ENCODE measurements around the gene SUCLA2. TPM values are rescaled to one million over a fixed set of nuclear protein-coding genes. Genes with fewer than 3 reads are reported as not detected.

The SUCLA2 gene
- total RNA-seq, 1 experiment from 2014 or later: 53.9 TPM

DNA sequence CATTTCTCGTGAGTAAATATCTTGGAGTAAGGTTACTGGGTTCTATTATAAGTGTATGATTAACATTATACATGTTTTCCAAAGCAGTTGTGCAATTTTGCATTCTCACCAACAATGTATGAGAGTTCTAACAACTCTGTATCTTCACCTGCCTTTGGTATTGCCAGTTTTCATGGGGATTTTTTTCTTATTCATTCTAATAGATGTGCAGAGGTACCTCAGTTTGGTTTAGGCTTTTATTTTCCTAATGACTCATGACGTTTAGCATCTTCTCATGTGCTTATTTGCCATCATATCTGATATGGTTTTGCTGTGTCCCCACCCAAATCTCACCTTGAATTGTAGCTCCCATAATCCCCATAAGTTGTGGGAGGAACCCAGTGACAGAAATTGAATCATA lies 28.8 kb upstream of the SUCLA2 start:
- Histone ChIP-seq H3K14ac (ENCODE audit: insufficient read depth, low read length) (no peak overlapping the region), H4K8ac (replicated peaks; ENCODE audit: insufficient read length, low read depth, low read length) (no peak overlapping the region), H3K23ac (ENCODE audit: insufficient read length, low read depth, low read length) (no peak overlapping the region), H4K91ac (ENCODE audit: insufficient read length, low read depth, low read length) (no peak overlapping the region), H3K9ac (ENCODE audit: extremely low read depth, insufficient read length, low read length) (no peak overlapping the region), H3K23me2 (ENCODE audit: insufficient read length, low read depth, low read length, poor library complexity, severe bottlenecking) (no peaks in the 10 kb centered on the region), H4K20me1 (ENCODE audit: control insufficient read depth, insufficient read depth, insufficient read length) (no peaks in the 10 kb centered on the region), H4K5ac (ENCODE audit: insufficient read length, low read depth, low read length) (no peak overlapping the region), H2AFZ (ENCODE audit: low read length) (no peak overlapping the region), H3T11ph (ENCODE audit: low read length) (no peak overlapping the region), H3K56ac (ENCODE audit: insufficient read length, low read depth, low read length) (no peak overlapping the region), H3K27ac (ENCODE audit: insufficient read length, low read depth, low read length) (no peak overlapping the region), H3K9me3 (ENCODE audit: control insufficient read depth, low read depth, low read length) (peaks cover 24% of the 10 kb centered on the region), H3K4me2 (ENCODE audit: insufficient read depth, insufficient read length, low read length) (no peak overlapping the region), H2BK15ac (ENCODE audit: low read depth, low read length) (no peak overlapping the region), H3K4me1 (ENCODE audit: insufficient read depth, low read length) (no peaks in the 10 kb centered on the region), H3K79me2 (ENCODE audit: insufficient read depth, low read length) (no peaks in the 10 kb centered on the region), H2AK5ac (ENCODE audit: insufficient read length, low read length) (no peak overlapping the region), H3K79me1 (ENCODE audit: insufficient read depth, low read depth, low read length, poor library complexity, severe bottlenecking) (no peaks in the 10 kb centered on the region), H2BK12ac (ENCODE audit: insufficient read length, low read depth, low read length) (no peak overlapping the region), H2BK120ac (ENCODE audit: low read depth, low read length, poor library complexity, severe bottlenecking) (no peak overlapping the region), H2BK20ac (ENCODE audit: low read depth, low read length, poor library complexity, severe bottlenecking) (no peak overlapping the region), H3K18ac (ENCODE audit: insufficient read length, low read depth, low read length) (no peak overlapping the region), H3K27me3 (ENCODE audit: insufficient read depth, low read length) (no peaks in the 10 kb centered on the region), H3K4ac (ENCODE audit: low read depth, low read length) (no peak overlapping the region), H2BK5ac (ENCODE audit: insufficient read length, low read length) (no peak overlapping the region)
- no CpG with 5 or more reads among the region's 2 CpGs for WGBS (ENCODE audit: extremely low coverage, insufficient read length, low lambda C conversion rate)
- no peak for DNase-seq
- Mint-ChIP-seq H3K36me3 (ENCODE audit: insufficient read depth in 1 of 3, low read depth in 3 of 3) (peaks cover 33 to 51% (median 44%) of the 10 kb centered on the region in 3 experiments), H3K27ac (no peak overlapping the region), H3K4me1 (no peaks in the 10 kb centered on the region), H3K9me3 (peaks cover 38 to 42% of the 10 kb centered on the region in 2 experiments), H3K4me3 (no peak overlapping the region), H3K27me3 (ENCODE audit: low read depth) (peaks cover 2% of the 10 kb centered on the region; the same call in 1 of the 2 replicates)
- TF ChIP-seq, protein P1, sequence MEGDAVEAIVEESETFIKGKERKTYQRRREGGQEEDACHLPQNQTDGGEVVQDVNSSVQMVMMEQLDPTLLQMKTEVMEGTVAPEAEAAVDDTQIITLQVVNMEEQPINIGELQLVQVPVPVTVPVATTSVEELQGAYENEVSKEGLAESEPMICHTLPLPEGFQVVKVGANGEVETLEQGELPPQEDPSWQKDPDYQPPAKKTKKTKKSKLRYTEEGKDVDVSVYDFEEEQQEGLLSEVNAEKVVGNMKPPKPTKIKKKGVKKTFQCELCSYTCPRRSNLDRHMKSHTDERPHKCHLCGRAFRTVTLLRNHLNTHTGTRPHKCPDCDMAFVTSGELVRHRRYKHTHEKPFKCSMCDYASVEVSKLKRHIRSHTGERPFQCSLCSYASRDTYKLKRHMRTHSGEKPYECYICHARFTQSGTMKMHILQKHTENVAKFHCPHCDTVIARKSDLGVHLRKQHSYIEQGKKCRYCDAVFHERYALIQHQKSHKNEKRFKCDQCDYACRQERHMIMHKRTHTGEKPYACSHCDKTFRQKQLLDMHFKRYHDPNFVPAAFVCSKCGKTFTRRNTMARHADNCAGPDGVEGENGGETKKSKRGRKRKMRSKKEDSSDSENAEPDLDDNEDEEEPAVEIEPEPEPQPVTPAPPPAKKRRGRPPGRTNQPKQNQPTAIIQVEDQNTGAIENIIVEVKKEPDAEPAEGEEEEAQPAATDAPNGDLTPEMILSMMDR (conservative IDR thresholded peaks at IDR 0.05): no peak

Data from H9 (cell line).